ENCODE data around the gene DDIAS. TPM values are rescaled to one million over a fixed set of nuclear protein-coding genes. Genes with fewer than 3 reads are reported as not detected.

The DDIAS gene
- total and polyA plus RNA-seq, 11 donors = 0.08 to 3.5 (median 0.58) TPM; not detected in 1

- DNase-seq (no peak), ATAC-seq (no peak)
- TF ChIP-seq CTCF (IDR thresholded peaks at IDR 0.05) (no peak), POLR2A (IDR thresholded peaks at IDR 0.05) (no peak)
- peaks cover 0 to 62% (median 30%) of the 10 kb centered on the region in 9 donors for H3K36me3 ChIP-seq
- no peaks in the 10 kb centered on the region for H3K27me3 ChIP-seq
- no peak overlapping the region for H3K27ac ChIP-seq
- WGBS, 4 donors = 96 to 98% (median 97%) methylated on average over 6 of the region's 6 CpGs
- H3K4me3 ChIP-seq = no peak overlapping the region
- intact Hi-C loops (cut with DNase I) = loop anchor here in 1 of 10 donors (10.0 kb wide), 1 partner anchor 83 kb away; no protein-coding TSS in a partner anchor
- no peaks in the 10 kb centered on the region for H3K9me3 ChIP-seq
- H3K4me1 ChIP-seq = peaks cover 0 to 24% (median 6%) of the 10 kb centered on the region in 12 donors
Observed at GRCh38 chr11:82981852-82982251, 80.3 kb downstream of the DDIAS start.

Other genes with a start within 250 kb of the DDIAS start
- gene FAM181B, start 167.9 kb upstream of the DDIAS start, total RNA-seq = under 1 TPM in 6 of 9 donors, not detected in 3; 0.07 to 0.35 (median 0.14) TPM
- gene FAM181B, start 167.9 kb upstream of the DDIAS start, polyA plus RNA-seq = under 1 TPM; 0.06 to 0.11 TPM
- gene PRCP, start 1.3 kb upstream of the DDIAS start, total RNA-seq = 10 to 100 TPM; 29.7 to 99.4 (median 44.0) TPM
- gene PRCP, start 1.3 kb upstream of the DDIAS start, polyA plus RNA-seq = 10 to 100 TPM; 21.2 to 44.0 TPM
- 10 to 100 TPM; 13.8 to 28.4 (median 23.4) TPM for gene RAB30, start 170.2 kb downstream of the DDIAS start, total RNA-seq
- gene RAB30, start 170.2 kb downstream of the DDIAS start, polyA plus RNA-seq = 1 to 10 TPM; 4.4 to 6.8 TPM

Data from heart left ventricle (tissue), 16 donors.